Epithelial cell of alveolus of lung (primary cell): Measurements from ENCODE around the gene C2CD4B. TPM values are rescaled to one million over a fixed set of nuclear protein-coding genes. Genes with fewer than 3 reads are reported as not detected.

Source experiments
- total RNA-seq: library from RNA; depleted of rRNA; stranded (reverse); fragments of >200 nt; gene quantifications from 2 replicates; pipeline ENCODE4 v1.2.1, GENCODE V29; 2015

The C2CD4B gene
- total RNA-seq: 0.13 and 4.1 TPM in 2 replicates

GRCh38 chr15:62165104-62165792 lies at the start of gene C2CD4B:
Gene C2CD4B (minus strand): TSS chr15:62165285. CDS start chr15:62164984, 301 bp downstream.

Other genes starting within 250 kb of the C2CD4B start
- 16.0 and 17.2 TPM in 2 replicates for gene VPS13C, start 104.8 kb downstream of the C2CD4B start, total RNA-seq
- gene C2CD4A, start 98.3 kb downstream of the C2CD4B start, total RNA-seq: not detected in 2 replicates
- gene TLN2, start 225.3 kb upstream of the C2CD4B start, total RNA-seq: 6.5 and 8.0 TPM in 2 replicates